HuH-7 (cell line): Measurements from ENCODE around the gene CEACAM1.
"Not testable (repeated sequence)": the region's sequence is repeated elsewhere in the genome, so short reads cannot be mapped to it uniquely, and the experiment has no call there.

Experiments used
- DNase-seq: peaks from one replicate; pipeline ENCODE4 v3.0.0; 2011; ENCODE audit warnings: low spot score

The CEACAM1 gene

GRCh38 chr19:42528354-42529247 is at the start of gene CEACAM1:
Gene CEACAM1 (minus strand): TSS chr19:42528481. CDS start chr19:42528374, 107 bp downstream.
- DNase-seq = peak; percentile 75

- DNase-seq = no peak
Observed at GRCh38 chr19:42577016-42577415, 48.7 kb upstream of the CEACAM1 start.

- DNase-seq = no peak
Observed at GRCh38 chr19:42576241-42576640, 48.0 kb upstream of the CEACAM1 start.

- DNase-seq = no peak
Observed at GRCh38 chr19:42573642-42574041, 45.4 kb upstream of the CEACAM1 start.

- no peak for DNase-seq
Observed at GRCh38 chr19:42571116-42571515, 42.8 kb upstream of the CEACAM1 start.

DNA sequence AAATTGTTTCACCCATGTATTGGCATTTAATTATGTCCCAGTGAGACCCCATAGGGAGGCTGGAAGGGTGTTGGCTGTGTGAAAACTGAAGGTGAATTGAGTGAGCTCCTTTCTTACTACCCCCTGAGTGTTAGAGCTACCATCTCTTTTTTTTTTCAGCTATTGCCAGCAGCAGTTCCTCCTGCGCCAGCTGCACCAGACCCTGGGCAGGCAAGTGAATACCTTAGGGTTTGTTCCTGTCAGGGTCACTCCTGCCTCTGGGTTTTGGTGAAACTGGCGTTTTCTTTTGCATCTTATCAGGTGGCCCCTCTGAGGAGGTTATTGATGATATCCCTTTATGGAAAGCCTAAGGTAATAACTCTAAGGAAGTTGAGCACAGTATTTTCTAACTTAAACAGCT is 40.9 kb upstream of the CEACAM1 start:
- no peak for DNase-seq

GRCh38 chr19:42568006-42568405 is 39.7 kb upstream of the CEACAM1 start:
- no peak for DNase-seq

GRCh38 chr19:42567567-42567966 is 39.3 kb upstream of the CEACAM1 start:
- no peak for DNase-seq

DNA sequence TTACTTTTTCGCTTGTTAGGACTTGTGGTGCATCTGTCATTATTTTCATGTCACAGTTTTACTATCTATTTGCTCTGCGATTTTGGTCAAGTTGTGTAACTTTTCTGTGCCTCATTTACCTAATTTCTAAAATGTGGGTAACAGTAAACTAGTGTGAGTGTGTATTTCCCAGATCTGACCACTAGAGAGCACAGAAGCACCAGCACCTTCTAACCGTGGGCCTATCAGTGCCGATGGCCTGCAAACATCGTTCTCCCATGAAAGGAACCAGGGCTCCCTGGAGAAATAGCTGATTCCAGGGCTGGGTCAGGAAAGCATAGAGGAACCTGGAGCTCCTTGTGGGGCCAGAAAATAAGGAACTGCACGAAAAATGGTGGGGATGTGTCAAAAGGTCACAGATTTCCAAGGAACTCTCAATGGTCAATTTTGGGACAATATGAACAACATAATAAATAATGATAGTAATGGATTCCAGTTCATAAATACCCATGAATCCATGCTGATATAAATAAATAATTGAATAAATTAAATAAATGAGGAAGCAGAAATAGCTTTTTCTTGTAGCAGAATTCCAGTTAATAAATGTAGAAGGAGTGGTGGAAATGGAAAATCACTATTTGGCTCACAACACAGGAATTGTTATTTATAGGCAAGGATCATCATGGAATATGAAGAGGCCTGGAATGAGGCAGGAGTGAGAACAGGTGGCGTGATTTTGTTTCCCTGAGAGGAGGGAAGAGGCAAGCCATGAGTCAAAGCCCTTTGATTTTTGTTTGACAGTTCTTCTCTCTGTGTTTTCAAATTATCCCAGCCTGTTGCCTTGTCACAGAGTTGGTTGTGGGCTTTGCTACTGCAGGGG is 35.3 kb upstream of the CEACAM1 start:
- DNase-seq = peak; percentile 59

DNA sequence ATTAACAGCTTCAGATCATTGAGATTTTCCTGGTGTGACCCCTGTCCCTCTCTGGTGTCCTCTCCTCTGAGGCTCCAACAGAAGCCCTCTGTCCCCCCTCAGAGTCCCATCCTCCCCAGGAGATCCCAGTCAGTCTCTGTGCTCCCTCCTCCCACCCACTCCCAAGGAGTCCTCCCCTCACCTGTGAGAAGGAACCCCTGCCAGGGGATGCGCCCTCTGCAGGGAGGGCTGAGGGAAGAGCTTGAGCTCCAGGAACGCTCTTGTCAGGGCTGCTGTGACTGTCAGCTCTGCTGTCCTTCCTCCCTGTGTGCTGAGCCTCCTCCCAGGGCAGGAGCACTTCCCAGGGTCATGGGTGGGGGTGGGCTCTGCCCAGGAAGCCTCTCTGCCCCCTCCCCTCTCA is 33.2 kb upstream of the CEACAM1 start:
- no peak for DNase-seq

DNA sequence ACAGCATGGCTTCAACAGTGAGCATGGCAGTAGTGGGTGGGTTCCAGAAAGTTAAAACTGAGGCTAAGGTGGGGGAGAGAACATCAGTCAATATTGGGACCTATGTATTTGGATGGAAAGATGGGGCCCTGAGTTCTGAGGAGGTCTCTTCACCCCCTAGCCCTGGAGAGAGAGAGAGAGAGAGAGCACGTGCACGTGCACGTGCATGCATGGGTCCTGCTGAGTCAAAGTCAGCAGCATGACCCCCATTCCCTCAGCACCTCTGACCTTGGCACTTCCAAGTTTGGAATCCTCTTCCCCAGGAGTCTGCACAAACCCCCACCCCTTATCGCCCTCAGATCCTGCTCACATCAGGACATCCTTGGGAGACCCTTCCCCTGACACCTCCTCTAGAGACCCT is 32.5 kb upstream of the CEACAM1 start:
- no peak for DNase-seq

- no peak for DNase-seq
Observed at GRCh38 chr19:42558450-42559150, 30.3 kb upstream of the CEACAM1 start.

DNA sequence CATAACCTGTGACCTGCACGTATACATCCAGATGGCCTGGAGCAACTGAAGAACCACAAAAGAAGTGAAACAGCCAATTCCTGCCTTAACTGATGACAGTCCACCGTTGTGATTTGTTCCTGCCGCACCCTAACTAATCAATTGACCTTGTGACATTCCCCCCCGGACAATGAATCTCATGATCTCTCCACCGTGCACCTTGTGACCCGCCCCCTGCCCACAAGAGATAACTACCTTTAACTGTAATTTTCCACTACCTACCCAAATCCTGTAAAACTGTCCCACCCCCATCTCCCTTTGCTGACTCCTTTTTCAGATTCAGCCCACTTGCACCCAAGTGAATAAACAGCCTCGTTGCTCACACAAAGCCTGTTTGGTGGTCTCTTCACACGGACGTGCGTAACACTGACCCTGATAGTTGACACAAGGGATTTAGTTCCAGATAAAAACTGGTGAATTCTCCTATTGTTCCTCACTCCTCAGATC is 29.1 kb upstream of the CEACAM1 start:
- DNase-seq = not testable (repeated sequence)

GRCh38 chr19:42555801-42556200 is 27.5 kb upstream of the CEACAM1 start:
- DNase-seq = no peak

DNA sequence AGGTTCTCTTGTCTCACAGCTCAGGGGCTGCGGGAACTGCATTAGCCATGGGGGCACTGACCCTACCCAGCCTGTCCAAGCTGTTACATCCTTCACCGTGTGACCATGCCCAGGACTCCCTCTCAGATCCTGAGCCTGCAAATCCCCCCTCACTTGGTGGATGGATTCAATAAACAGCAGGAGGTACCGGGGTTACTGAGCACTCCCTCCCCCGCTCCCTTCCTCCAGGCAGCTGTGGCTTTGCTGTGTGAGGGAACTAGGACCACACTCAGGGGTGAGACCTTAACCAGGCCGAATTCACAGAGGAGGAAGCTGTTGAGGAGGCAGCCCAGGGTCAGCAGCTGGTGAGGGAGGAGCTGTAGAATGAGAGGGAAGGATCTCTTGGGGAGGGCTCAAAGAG is 27.0 kb upstream of the CEACAM1 start:
- DNase-seq = no peak

- no peak for DNase-seq
Observed at GRCh38 chr19:42554046-42554575, 25.8 kb upstream of the CEACAM1 start.

GRCh38 chr19:42553292-42554045 is 25.2 kb upstream of the CEACAM1 start:
- DNase-seq = no peak

DNA sequence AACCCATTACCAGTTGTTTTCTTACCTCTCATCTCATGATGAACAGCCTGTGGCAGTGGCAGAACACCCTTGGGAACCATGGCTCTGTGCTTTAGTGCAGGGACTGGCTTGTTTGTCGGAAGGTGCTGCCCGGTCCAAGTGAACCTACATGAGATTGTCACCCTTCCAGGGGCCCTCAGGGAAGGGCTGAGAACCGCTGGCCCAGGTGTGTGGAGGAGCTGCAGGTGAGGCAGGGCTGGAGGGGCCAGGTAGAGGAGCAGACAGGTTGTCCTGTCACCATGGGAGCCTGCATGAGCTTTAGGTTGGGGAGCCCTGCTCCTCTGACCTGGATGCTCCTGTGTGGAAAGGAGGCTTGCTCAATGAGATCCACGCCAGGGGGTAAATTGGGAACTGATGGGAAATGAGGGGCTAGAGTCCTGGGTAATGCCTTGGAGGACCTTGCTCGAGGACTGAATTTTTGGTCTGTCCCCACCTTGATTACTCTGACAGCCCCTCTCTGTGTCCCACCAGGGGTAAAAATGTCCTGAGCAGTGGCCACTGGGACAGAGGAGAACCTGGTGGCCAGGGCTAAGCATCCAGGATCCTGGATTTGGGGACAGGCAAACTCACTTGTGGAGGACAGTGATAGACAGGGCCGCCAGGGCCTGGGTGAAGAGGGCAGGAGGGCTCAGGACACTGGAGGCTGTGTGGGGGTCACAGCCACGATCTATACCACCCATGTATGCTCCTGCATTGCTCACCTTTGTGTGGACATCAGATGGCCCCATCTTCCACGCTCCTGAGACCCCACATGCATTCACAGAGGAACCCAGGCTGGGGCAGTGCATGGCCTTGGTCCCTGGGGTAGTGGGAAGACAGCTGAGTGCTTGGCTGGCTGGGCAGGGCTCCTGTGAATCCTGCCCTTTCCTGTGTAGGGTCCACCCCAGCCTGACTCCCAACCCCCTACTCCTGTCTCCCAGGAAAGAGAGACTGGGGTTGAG is 24.1 kb upstream of the CEACAM1 start:
- no peak for DNase-seq

DNA sequence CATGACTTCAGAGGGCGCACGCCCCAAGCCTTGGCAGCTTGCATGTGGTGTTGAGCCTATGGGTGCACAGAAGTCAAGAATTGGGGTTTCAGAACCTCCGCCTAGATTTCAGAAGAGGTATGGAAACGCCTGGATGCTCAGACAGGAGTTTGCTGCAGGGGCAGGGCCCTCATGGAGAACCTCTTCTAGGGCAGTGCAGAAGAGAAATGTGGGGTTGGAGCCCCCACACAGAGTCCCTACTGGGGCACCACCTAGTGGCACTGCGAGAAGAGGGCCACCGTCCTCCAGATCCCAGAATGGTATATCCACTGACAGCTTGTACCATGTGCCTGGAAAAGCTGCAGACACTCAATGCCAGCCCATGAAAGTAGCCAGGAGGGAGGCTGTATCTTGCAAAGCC is 22.2 kb upstream of the CEACAM1 start:
- not testable (repeated sequence) for DNase-seq

- not testable (repeated sequence) for DNase-seq
Observed at GRCh38 chr19:42549067-42549466, 20.8 kb upstream of the CEACAM1 start.
